ENCODE measurements around the gene CMTR1.

Gene CMTR1

GRCh38 chr6:37512400-37513011, 79.5 kb downstream of the CMTR1 start:
- H3K27ac ChIP-seq (ENCODE audit: low read depth in 2 of 2, low read length in 2 of 2): no peak overlapping the region
- no peaks in the 10 kb centered on the region for H3K36me3 ChIP-seq (ENCODE audit: control insufficient read depth in 2 of 2, insufficient read depth in 2 of 2, low read length in 2 of 2)
- H3K9ac ChIP-seq (ENCODE audit: low read depth in 1 of 2, low read length in 2 of 2): no peak overlapping the region
- peaks cover 6 to 8% of the 10 kb centered on the region in 2 donors for H3K27me3 ChIP-seq (ENCODE audit: control insufficient read depth in 2 of 2, insufficient read depth in 2 of 2, low read length in 2 of 2)
- H3K9me3 ChIP-seq (ENCODE audit: control insufficient read depth in 2 of 2, low read length in 2 of 2): no peaks in the 10 kb centered on the region
- H3K4me1 ChIP-seq (ENCODE audit: control insufficient read depth in 2 of 2, insufficient read depth in 2 of 2, low read length in 2 of 2): peaks cover 0 to 6% of the 10 kb centered on the region in 2 donors
- no peak overlapping the region for H3K4me3 ChIP-seq (ENCODE audit: low read length in 2 of 2)

GRCh38 chr6:37513155-37513554, 80.1 kb downstream of the CMTR1 start:
- Histone ChIP-seq H3K4me1 (ENCODE audit: control insufficient read depth in 2 of 2, insufficient read depth in 2 of 2, low read length in 2 of 2) (peaks cover 0 to 6% of the 10 kb centered on the region in 2 donors), H3K4me3 (ENCODE audit: low read length in 2 of 2) (no peak overlapping the region), H3K9ac (ENCODE audit: low read depth in 1 of 2, low read length in 2 of 2) (no peak overlapping the region), H3K27me3 (ENCODE audit: control insufficient read depth in 2 of 2, insufficient read depth in 2 of 2, low read length in 2 of 2) (peaks cover 6 to 8% of the 10 kb centered on the region in 2 donors), H3K9me3 (ENCODE audit: control insufficient read depth in 2 of 2, low read length in 2 of 2) (no peaks in the 10 kb centered on the region), H3K36me3 (ENCODE audit: control insufficient read depth in 2 of 2, insufficient read depth in 2 of 2, low read length in 2 of 2) (no peaks in the 10 kb centered on the region), H3K27ac (ENCODE audit: low read depth in 2 of 2, low read length in 2 of 2) (no peak overlapping the region)

- no peaks in the 10 kb centered on the region for H3K9me3 ChIP-seq (ENCODE audit: control insufficient read depth in 2 of 2, low read length in 2 of 2)
- H3K27ac ChIP-seq (ENCODE audit: low read depth in 2 of 2, low read length in 2 of 2): no peak overlapping the region
- no peak overlapping the region for H3K9ac ChIP-seq (ENCODE audit: low read depth in 1 of 2, low read length in 2 of 2)
- no peaks in the 10 kb centered on the region for H3K36me3 ChIP-seq (ENCODE audit: control insufficient read depth in 2 of 2, insufficient read depth in 2 of 2, low read length in 2 of 2)
- H3K4me1 ChIP-seq (ENCODE audit: control insufficient read depth in 2 of 2, insufficient read depth in 2 of 2, low read length in 2 of 2): peaks cover 0 to 6% of the 10 kb centered on the region in 2 donors
- H3K27me3 ChIP-seq (ENCODE audit: control insufficient read depth in 2 of 2, insufficient read depth in 2 of 2, low read length in 2 of 2): peaks cover 6 to 8% of the 10 kb centered on the region in 2 donors
- no peak overlapping the region for H3K4me3 ChIP-seq (ENCODE audit: low read length in 2 of 2)
Measured at GRCh38 chr6:37513576-37513975, 80.6 kb downstream of the CMTR1 start.

GRCh38 chr6:37514321-37514771, 81.3 kb downstream of the CMTR1 start:
- Histone ChIP-seq H3K27me3 (ENCODE audit: control insufficient read depth in 2 of 2, insufficient read depth in 2 of 2, low read length in 2 of 2) (peaks cover 6 to 8% of the 10 kb centered on the region in 2 donors), H3K9me3 (ENCODE audit: control insufficient read depth in 2 of 2, low read length in 2 of 2) (no peaks in the 10 kb centered on the region), H3K36me3 (ENCODE audit: control insufficient read depth in 2 of 2, insufficient read depth in 2 of 2, low read length in 2 of 2) (no peaks in the 10 kb centered on the region), H3K4me3 (ENCODE audit: low read length in 2 of 2) (no peak overlapping the region), H3K27ac (ENCODE audit: low read depth in 2 of 2, low read length in 2 of 2) (no peak overlapping the region), H3K9ac (ENCODE audit: low read depth in 1 of 2, low read length in 2 of 2) (no peak overlapping the region), H3K4me1 (ENCODE audit: control insufficient read depth in 2 of 2, insufficient read depth in 2 of 2, low read length in 2 of 2) (peaks cover 0 to 6% of the 10 kb centered on the region in 2 donors)

- H3K4me1 ChIP-seq (ENCODE audit: control insufficient read depth in 2 of 2, insufficient read depth in 2 of 2, low read length in 2 of 2): peaks cover 0 to 6% of the 10 kb centered on the region in 2 donors
- peaks cover 6 to 8% of the 10 kb centered on the region in 2 donors for H3K27me3 ChIP-seq (ENCODE audit: control insufficient read depth in 2 of 2, insufficient read depth in 2 of 2, low read length in 2 of 2)
- no peak overlapping the region for H3K27ac ChIP-seq (ENCODE audit: low read depth in 2 of 2, low read length in 2 of 2)
- H3K9ac ChIP-seq (ENCODE audit: low read depth in 1 of 2, low read length in 2 of 2): no peak overlapping the region
- no peaks in the 10 kb centered on the region for H3K9me3 ChIP-seq (ENCODE audit: control insufficient read depth in 2 of 2, low read length in 2 of 2)
- no peaks in the 10 kb centered on the region for H3K36me3 ChIP-seq (ENCODE audit: control insufficient read depth in 2 of 2, insufficient read depth in 2 of 2, low read length in 2 of 2)
- no peak overlapping the region for H3K4me3 ChIP-seq (ENCODE audit: low read length in 2 of 2)
Measured at GRCh38 chr6:37514837-37515236, 81.8 kb downstream of the CMTR1 start.

- Histone ChIP-seq H3K27ac (ENCODE audit: low read depth in 2 of 2, low read length in 2 of 2) (peak overlapping the region in 1 of 2 donors; percentile 68), H3K4me3 (ENCODE audit: low read length in 2 of 2) (peak overlapping the region in 1 of 2 donors; percentile 2), H3K36me3 (ENCODE audit: control insufficient read depth in 2 of 2, insufficient read depth in 2 of 2, low read length in 2 of 2) (no peaks in the 10 kb centered on the region), H3K9ac (ENCODE audit: low read depth in 1 of 2, low read length in 2 of 2) (no peak overlapping the region), H3K9me3 (ENCODE audit: control insufficient read depth in 2 of 2, low read length in 2 of 2) (no peaks in the 10 kb centered on the region), H3K27me3 (ENCODE audit: control insufficient read depth in 2 of 2, insufficient read depth in 2 of 2, low read length in 2 of 2) (peaks cover 6 to 8% of the 10 kb centered on the region in 2 donors), H3K4me1 (ENCODE audit: control insufficient read depth in 2 of 2, insufficient read depth in 2 of 2, low read length in 2 of 2) (peaks cover 0 to 6% of the 10 kb centered on the region in 2 donors)
Measured at GRCh38 chr6:37515712-37516075, 82.7 kb downstream of the CMTR1 start.

GRCh38 chr6:37516076-37516919, 83.3 kb downstream of the CMTR1 start:
- Histone ChIP-seq H3K27ac (ENCODE audit: low read depth in 2 of 2, low read length in 2 of 2) (peak overlapping the region; percentile 41 to 68), H3K9me3 (ENCODE audit: control insufficient read depth in 2 of 2, low read length in 2 of 2) (no peaks in the 10 kb centered on the region)

GRCh38 chr6:37516920-37517405, 83.9 kb downstream of the CMTR1 start:
- peaks cover 0 to 6% of the 10 kb centered on the region in 2 donors for H3K4me1 ChIP-seq (ENCODE audit: control insufficient read depth in 2 of 2, insufficient read depth in 2 of 2, low read length in 2 of 2)
- no peaks in the 10 kb centered on the region for H3K9me3 ChIP-seq (ENCODE audit: control insufficient read depth in 2 of 2, low read length in 2 of 2)
- H3K9ac ChIP-seq (ENCODE audit: low read depth in 1 of 2, low read length in 2 of 2): no peak overlapping the region
- H3K36me3 ChIP-seq (ENCODE audit: control insufficient read depth in 2 of 2, insufficient read depth in 2 of 2, low read length in 2 of 2): no peaks in the 10 kb centered on the region
- H3K4me3 ChIP-seq (ENCODE audit: low read length in 2 of 2): no peak overlapping the region
- H3K27ac ChIP-seq (ENCODE audit: low read depth in 2 of 2, low read length in 2 of 2): peak overlapping the region in 1 of 2 donors; percentile 68
- peaks cover 6 to 8% of the 10 kb centered on the region in 2 donors for H3K27me3 ChIP-seq (ENCODE audit: control insufficient read depth in 2 of 2, insufficient read depth in 2 of 2, low read length in 2 of 2)

More at GRCh38 chr6:37516076-37516919, 83.3 kb downstream of the CMTR1 start:
- Histone ChIP-seq H3K4me1 (ENCODE audit: control insufficient read depth in 2 of 2, insufficient read depth in 2 of 2, low read length in 2 of 2) (peaks cover 0 to 6% of the 10 kb centered on the region in 2 donors), H3K9ac (ENCODE audit: low read depth in 1 of 2, low read length in 2 of 2) (no peak overlapping the region), H3K4me3 (ENCODE audit: low read length in 2 of 2) (peak overlapping the region in 1 of 2 donors; percentile 2), H3K36me3 (ENCODE audit: control insufficient read depth in 2 of 2, insufficient read depth in 2 of 2, low read length in 2 of 2) (no peaks in the 10 kb centered on the region), H3K27me3 (ENCODE audit: control insufficient read depth in 2 of 2, insufficient read depth in 2 of 2, low read length in 2 of 2) (peaks cover 6 to 8% of the 10 kb centered on the region in 2 donors)

GRCh38 chr6:37517411-37517812, 84.4 kb downstream of the CMTR1 start:
- no peaks in the 10 kb centered on the region for H3K36me3 ChIP-seq (ENCODE audit: control insufficient read depth in 2 of 2, insufficient read depth in 2 of 2, low read length in 2 of 2)
- peak overlapping the region in 1 of 2 donors; percentile 68 for H3K27ac ChIP-seq (ENCODE audit: low read depth in 2 of 2, low read length in 2 of 2)
- H3K9me3 ChIP-seq (ENCODE audit: control insufficient read depth in 2 of 2, low read length in 2 of 2): no peaks in the 10 kb centered on the region
- no peak overlapping the region for H3K4me3 ChIP-seq (ENCODE audit: low read length in 2 of 2)
- H3K9ac ChIP-seq (ENCODE audit: low read depth in 1 of 2, low read length in 2 of 2): no peak overlapping the region
- H3K4me1 ChIP-seq (ENCODE audit: control insufficient read depth in 2 of 2, insufficient read depth in 2 of 2, low read length in 2 of 2): peaks cover 0 to 6% of the 10 kb centered on the region in 2 donors
- peaks cover 6 to 8% of the 10 kb centered on the region in 2 donors for H3K27me3 ChIP-seq (ENCODE audit: control insufficient read depth in 2 of 2, insufficient read depth in 2 of 2, low read length in 2 of 2)

GRCh38 chr6:37518116-37518515, 85.1 kb downstream of the CMTR1 start:
- Histone ChIP-seq H3K27ac (ENCODE audit: low read depth in 2 of 2, low read length in 2 of 2) (no peak overlapping the region), H3K4me3 (ENCODE audit: low read length in 2 of 2) (no peak overlapping the region), H3K4me1 (ENCODE audit: control insufficient read depth in 2 of 2, insufficient read depth in 2 of 2, low read length in 2 of 2) (peaks cover 0 to 6% of the 10 kb centered on the region in 2 donors), H3K9ac (ENCODE audit: low read depth in 1 of 2, low read length in 2 of 2) (no peak overlapping the region), H3K27me3 (ENCODE audit: control insufficient read depth in 2 of 2, insufficient read depth in 2 of 2, low read length in 2 of 2) (peaks cover 2 to 6% of the 10 kb centered on the region in 2 donors), H3K9me3 (ENCODE audit: control insufficient read depth in 2 of 2, low read length in 2 of 2) (no peaks in the 10 kb centered on the region), H3K36me3 (ENCODE audit: control insufficient read depth in 2 of 2, insufficient read depth in 2 of 2, low read length in 2 of 2) (no peaks in the 10 kb centered on the region)
